Measurements from ENCODE around the gene EZH1. TPM values are rescaled to one million over a fixed set of nuclear protein-coding genes. Genes with fewer than 3 reads are reported as not detected.
A peak's percentile ranks its signal among the peaks of the same experiment; 100 is the strongest.
"Not testable (repeated sequence)": the region's sequence is repeated elsewhere in the genome, so short reads cannot be mapped to it uniquely, and the experiment has no call there.

The EZH1 gene
- polyA plus RNA-seq, 1 donor from 2014 or later, result 52.5 TPM

GRCh38 chr17:42669977-42670788 lies 74.7 kb downstream of the EZH1 start:
- Histone ChIP-seq H3K4me2 (ENCODE audit: low read length) (no peak overlapping the region), H3K9me3 (ENCODE audit: low read length) (no peaks in the 10 kb centered on the region), H3K9ac (ENCODE audit: low read length) (no peak overlapping the region), H3K4me3 (ENCODE audit: low read length) (no peak overlapping the region), H3K79me2 (replicated peaks; ENCODE audit: insufficient read depth, low read length) (peaks cover 1% of the 10 kb centered on the region), H3F3A (ENCODE audit: insufficient read depth, low read length, poor library complexity, severe bottlenecking) (no peaks in the 10 kb centered on the region), H3K9me2 (ENCODE audit: insufficient read depth, low read length) (no peaks in the 10 kb centered on the region), H3K36me3 (ENCODE audit: insufficient read depth, low read length) (no peaks in the 10 kb centered on the region), H4K20me1 (ENCODE audit: insufficient read depth) (no peaks in the 10 kb centered on the region), H2AFZ (ENCODE audit: low read depth, low read length) (no peak overlapping the region), H3K27me3 (ENCODE audit: insufficient read depth, low read depth, low read length) (no peaks in the 10 kb centered on the region), H3K27ac (ENCODE audit: low read length) (no peak overlapping the region)
- peak; percentile 13 for TF ChIP-seq POLR2AphosphoS5 (IDR thresholded peaks at IDR 0.05)
- no peak for TF ChIP-seq TAF1 (IDR thresholded peaks at IDR 0.05; ENCODE audit: low read depth)

GRCh38 chr17:42669705-42669976 lies 75.2 kb downstream of the EZH1 start:
- H3K27ac ChIP-seq (ENCODE audit: low read length), result no peak overlapping the region
- no peak overlapping the region for H2AFZ ChIP-seq (ENCODE audit: low read depth, low read length)
- H3F3A ChIP-seq (ENCODE audit: insufficient read depth, low read length, poor library complexity, severe bottlenecking), result no peaks in the 10 kb centered on the region
- H3K36me3 ChIP-seq (ENCODE audit: insufficient read depth, low read length), result no peaks in the 10 kb centered on the region
- TF ChIP-seq EP300 (conservative IDR thresholded peaks at IDR 0.05; ENCODE audit: poor library complexity, severe bottlenecking) (no peak), EZH2 (IDR thresholded peaks at IDR 0.05; ENCODE audit: borderline replicate concordance, insufficient read depth, low read length, poor library complexity, severe bottlenecking) (no peak), TAF1 (IDR thresholded peaks at IDR 0.05; ENCODE audit: low read depth) (no peak), MXI1 (conservative IDR thresholded peaks at IDR 0.05; ENCODE audit: poor library complexity, severe bottlenecking) (no peak), SMC3 (conservative IDR thresholded peaks at IDR 0.05; ENCODE audit: poor library complexity) (no peak)
- no peaks in the 10 kb centered on the region for H3K27me3 ChIP-seq (ENCODE audit: insufficient read depth, low read depth, low read length)
- H3K4me3 ChIP-seq (ENCODE audit: low read length), result no peak overlapping the region
- no peak overlapping the region for H3K4me2 ChIP-seq (ENCODE audit: low read length)
- H4K20me1 ChIP-seq (ENCODE audit: insufficient read depth), result no peaks in the 10 kb centered on the region
- H3K9me3 ChIP-seq (ENCODE audit: low read length), result no peaks in the 10 kb centered on the region
- no peak overlapping the region for H3K9ac ChIP-seq (ENCODE audit: low read length)
- H3K79me2 ChIP-seq (replicated peaks; ENCODE audit: insufficient read depth, low read length), result no peaks in the 10 kb centered on the region
- H3K9me2 ChIP-seq (ENCODE audit: insufficient read depth, low read length), result no peaks in the 10 kb centered on the region

- no peak overlapping the region for H2AFZ ChIP-seq (ENCODE audit: low read depth, low read length)
- H3K36me3 ChIP-seq (ENCODE audit: insufficient read depth, low read length), result no peaks in the 10 kb centered on the region
- no peaks in the 10 kb centered on the region for H3F3A ChIP-seq (ENCODE audit: insufficient read depth, low read length, poor library complexity, severe bottlenecking)
- no peaks in the 10 kb centered on the region for H3K9me2 ChIP-seq (ENCODE audit: insufficient read depth, low read length)
- no peak overlapping the region for H3K27ac ChIP-seq (ENCODE audit: low read length)
- no peaks in the 10 kb centered on the region for H3K79me2 ChIP-seq (replicated peaks; ENCODE audit: insufficient read depth, low read length)
- no peak for TF ChIP-seq EZH2 (IDR thresholded peaks at IDR 0.05; ENCODE audit: borderline replicate concordance, insufficient read depth, low read length, poor library complexity, severe bottlenecking)
- no peak for TF ChIP-seq SMC3 (conservative IDR thresholded peaks at IDR 0.05; ENCODE audit: poor library complexity)
- TF ChIP-seq POLR2AphosphoS5 (IDR thresholded peaks at IDR 0.05), result no peak
- TF ChIP-seq MXI1 (conservative IDR thresholded peaks at IDR 0.05; ENCODE audit: poor library complexity, severe bottlenecking), result no peak
- TF ChIP-seq RAD21 (conservative IDR thresholded peaks at IDR 0.05), result no peak
- TF ChIP-seq REST (IDR thresholded peaks at IDR 0.05; ENCODE audit: borderline replicate concordance), result no peak
- no peak for TF ChIP-seq CTCF (IDR thresholded peaks at IDR 0.05; ENCODE audit: poor library complexity, severe bottlenecking)
- TF ChIP-seq TAF1 (IDR thresholded peaks at IDR 0.05; ENCODE audit: low read depth), result no peak
- TF ChIP-seq EP300 (conservative IDR thresholded peaks at IDR 0.05; ENCODE audit: poor library complexity, severe bottlenecking), result no peak
- no peak overlapping the region for H3K4me3 ChIP-seq (ENCODE audit: low read length)
- no peaks in the 10 kb centered on the region for H4K20me1 ChIP-seq (ENCODE audit: insufficient read depth)
- no peaks in the 10 kb centered on the region for H3K27me3 ChIP-seq (ENCODE audit: insufficient read depth, low read depth, low read length)
- no peak overlapping the region for H3K4me2 ChIP-seq (ENCODE audit: low read length)
- H3K9ac ChIP-seq (ENCODE audit: low read length), result no peak overlapping the region
- no peaks in the 10 kb centered on the region for H3K9me3 ChIP-seq (ENCODE audit: low read length)
Observed at GRCh38 chr17:42667088-42667951, 77.5 kb downstream of the EZH1 start.

- H4K20me1 ChIP-seq (ENCODE audit: insufficient read depth); H3K27ac ChIP-seq (ENCODE audit: low read length); H3K9me3 ChIP-seq (ENCODE audit: low read length): not testable (repeated sequence)
Observed at GRCh38 chr17:42666126-42666525, 78.7 kb downstream of the EZH1 start.

More at GRCh38 chr17:42666126-42666525, 78.7 kb downstream of the EZH1 start:
- H2AFZ ChIP-seq (ENCODE audit: low read depth, low read length); H3F3A ChIP-seq (ENCODE audit: insufficient read depth, low read length, poor library complexity, severe bottlenecking); H3K36me3 ChIP-seq (ENCODE audit: insufficient read depth, low read length); H3K9ac ChIP-seq (ENCODE audit: low read length); H3K4me2 ChIP-seq (ENCODE audit: low read length); H3K4me3 ChIP-seq (ENCODE audit: low read length); H3K79me2 ChIP-seq (replicated peaks; ENCODE audit: insufficient read depth, low read length); H3K27me3 ChIP-seq (ENCODE audit: insufficient read depth, low read depth, low read length); H3K9me2 ChIP-seq (ENCODE audit: insufficient read depth, low read length): not testable (repeated sequence)
